Thoracic aorta (tissue), 2 donors: ENCODE data around the gene SAMD4A. TPM values are rescaled to one million over a fixed set of nuclear protein-coding genes. Genes with fewer than 3 reads are reported as not detected.

Source experiments
- ATAC-seq: fragments of 150-250 bp; one replicate; pipeline ENCODE4 v1.8.0; 2017; ENCODE audit warnings: low read depth; ENCODE audit not compliant: insufficient number of reproducible peaks, low FRiP score
- DNase-seq: peaks from one replicate; pipeline ENCODE4 v3.0.0-alpha.2; 2020; ENCODE audit warnings: low spot score
- H3K27ac ChIP-seq, 2 donors: fragments of 200-600 bp; sonication (generic); 1 replicate in 1 of 2; 2 replicates in 1 of 2; pipeline ENCODE4 v1.5.1; 2016; ENCODE audit warnings: mild to moderate bottlenecking in 2 of 2, moderate library complexity in 2 of 2
- H3K27me3 ChIP-seq: fragments of 200-600 bp; sonication (generic); replicated peaks from 2 replicates; pipeline ENCODE4 v1.6.0; 2016; ENCODE audit warnings: mild to moderate bottlenecking; ENCODE audit not compliant: insufficient read depth
- H3K36me3 ChIP-seq: fragments of 200-600 bp; sonication (generic); one replicate; pipeline ENCODE4 v1.5.1; 2016
- H3K4me1 ChIP-seq, 2 donors: fragments of 200-600 bp; sonication (generic); 1 replicate in 1 of 2; 2 replicates in 1 of 2; pipeline versions ENCODE4 v1.5.1 to v1.6.0; 2016; ENCODE audit warnings: low read depth in 2 of 2, mild to moderate bottlenecking in 1 of 2; ENCODE audit not compliant: control insufficient read depth in 1 of 2
- H3K4me3 ChIP-seq: fragments of 200-600 bp; sonication (generic); 2 replicates; pipeline ENCODE4 v1.5.1; 2016; ENCODE audit warnings: mild to moderate bottlenecking
- H3K9me3 ChIP-seq: fragments of 200-600 bp; sonication (generic); 2 replicates; pipeline ENCODE4 v1.5.1; 2016
- CTCF ChIP-seq: fragments of 200-600 bp; sonication (generic); IDR thresholded peaks from one replicate; pipeline ENCODE4 v1.5.1; 2019; ENCODE audit warnings: antibody characterized with exemption
- total RNA-seq, 2 donors: library from RNA; depleted of rRNA; stranded (reverse); fragments of >200 nt; gene quantifications; one replicate each; pipeline versions ENCODE4 v1.1.0 to v1.2.3, GENCODE V29; 2016

SAMD4A gene
- total RNA-seq, 2 donors from 2014 or later = 142 to 172 TPM

DNA sequence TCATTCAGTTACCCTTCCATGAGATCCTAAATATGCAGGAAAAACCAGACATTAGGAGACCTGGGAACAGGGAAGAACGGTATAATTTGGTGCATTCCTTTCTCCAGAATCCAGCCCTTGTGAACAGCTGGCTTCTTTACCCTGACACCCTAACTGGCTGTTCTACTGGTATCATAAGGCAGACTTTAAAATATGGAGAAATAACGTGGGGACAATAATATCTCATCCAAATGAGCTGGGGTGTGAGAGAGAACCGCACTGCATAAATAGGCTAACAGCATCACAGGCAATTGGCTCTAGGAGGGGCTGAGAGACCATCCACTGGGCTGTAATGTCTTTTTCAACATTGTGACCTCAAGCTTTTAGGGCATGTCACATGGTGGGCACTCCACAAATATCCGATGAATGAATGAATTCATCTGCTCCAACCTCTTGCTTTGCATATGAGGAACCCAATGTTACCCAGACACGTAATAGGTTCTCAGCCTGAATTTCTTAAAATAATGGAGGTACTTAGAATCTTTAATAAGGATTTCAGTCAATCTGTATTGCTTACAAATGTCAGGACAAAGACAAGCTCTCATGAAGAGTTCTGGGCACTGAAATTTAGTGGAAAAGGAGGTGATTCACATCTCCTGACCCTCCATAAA, 157.9 kb downstream of the SAMD4A start:
- H3K4me1 ChIP-seq = peaks cover 9 to 42% of the 10 kb centered on the region in 2 donors
- no peak overlapping the region for H3K4me3 ChIP-seq
- no peak overlapping the region for H3K27ac ChIP-seq
- no peaks in the 10 kb centered on the region for H3K9me3 ChIP-seq
- ATAC-seq = no peak
- no peaks in the 10 kb centered on the region for H3K36me3 ChIP-seq
- no peak for TF ChIP-seq CTCF
- H3K27me3 ChIP-seq = no peaks in the 10 kb centered on the region
- no peak for DNase-seq

GRCh38 chr14:54725998-54726397, 159.1 kb downstream of the SAMD4A start:
- ATAC-seq = no peak
- no peak overlapping the region for H3K27ac ChIP-seq
- no peak overlapping the region for H3K4me3 ChIP-seq
- no peaks in the 10 kb centered on the region for H3K36me3 ChIP-seq
- H3K9me3 ChIP-seq = no peaks in the 10 kb centered on the region
- no peak for TF ChIP-seq CTCF
- H3K27me3 ChIP-seq = no peaks in the 10 kb centered on the region
- no peak for DNase-seq
- H3K4me1 ChIP-seq = peaks cover 21 to 42% of the 10 kb centered on the region in 2 donors

GRCh38 chr14:54727929-54728328, 161.0 kb downstream of the SAMD4A start:
- no peaks in the 10 kb centered on the region for H3K27me3 ChIP-seq
- ATAC-seq = no peak

DNA sequence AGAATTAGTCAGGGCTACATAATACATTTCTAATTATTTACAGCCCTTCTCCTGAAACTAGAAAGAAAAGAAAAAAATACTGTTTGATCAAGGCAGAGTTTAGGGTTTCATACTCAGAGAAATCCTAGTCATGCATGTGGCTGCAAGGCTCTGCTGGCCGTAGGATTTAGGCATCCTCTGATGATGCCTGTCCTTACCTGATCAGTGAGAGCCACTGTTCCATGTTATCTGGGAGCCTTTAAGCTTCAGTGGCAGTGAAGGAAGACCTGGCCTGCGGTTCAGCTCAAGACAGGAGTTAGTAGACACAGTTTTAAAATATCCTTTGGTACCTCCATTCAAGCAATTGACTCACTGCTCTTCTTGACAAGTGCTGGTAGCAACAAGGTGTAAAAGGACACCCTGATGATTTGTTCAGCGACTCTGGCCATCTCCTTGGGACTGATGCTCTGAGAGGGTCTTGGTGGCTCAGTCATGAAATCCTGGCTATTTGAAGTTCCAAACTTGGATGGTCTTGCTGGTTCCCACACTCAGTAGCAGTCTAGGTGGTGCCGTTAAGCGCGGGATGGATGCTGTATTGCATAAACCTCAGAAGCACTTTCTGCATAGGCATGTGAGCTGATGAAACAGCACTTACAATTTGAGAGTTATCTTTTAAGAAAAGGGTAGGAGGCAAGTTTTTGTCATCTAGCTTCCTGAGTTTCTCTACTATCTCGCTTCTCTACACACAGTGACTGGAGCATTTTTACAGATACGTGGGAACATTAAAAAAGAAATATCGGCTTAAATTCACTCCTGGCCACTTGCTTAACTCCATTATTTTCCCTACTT, 162.0 kb downstream of the SAMD4A start:
- no peak for TF ChIP-seq CTCF
- Histone ChIP-seq H3K4me1 (peaks cover 22 to 31% of the 10 kb centered on the region in 2 donors), H3K4me3 (no peak overlapping the region), H3K9me3 (no peaks in the 10 kb centered on the region), H3K36me3 (no peaks in the 10 kb centered on the region), H3K27me3 (no peaks in the 10 kb centered on the region), H3K27ac (no peak overlapping the region)
- no peak for ATAC-seq
- DNase-seq = no peak

More at GRCh38 chr14:54727929-54728328, 161.0 kb downstream of the SAMD4A start:
- no peaks in the 10 kb centered on the region for H3K36me3 ChIP-seq
- no peak overlapping the region for H3K27ac ChIP-seq
- no peak for TF ChIP-seq CTCF
- H3K4me3 ChIP-seq = no peak overlapping the region
- DNase-seq = no peak
- peaks cover 22 to 32% of the 10 kb centered on the region in 2 donors for H3K4me1 ChIP-seq
- H3K9me3 ChIP-seq = no peaks in the 10 kb centered on the region

DNA sequence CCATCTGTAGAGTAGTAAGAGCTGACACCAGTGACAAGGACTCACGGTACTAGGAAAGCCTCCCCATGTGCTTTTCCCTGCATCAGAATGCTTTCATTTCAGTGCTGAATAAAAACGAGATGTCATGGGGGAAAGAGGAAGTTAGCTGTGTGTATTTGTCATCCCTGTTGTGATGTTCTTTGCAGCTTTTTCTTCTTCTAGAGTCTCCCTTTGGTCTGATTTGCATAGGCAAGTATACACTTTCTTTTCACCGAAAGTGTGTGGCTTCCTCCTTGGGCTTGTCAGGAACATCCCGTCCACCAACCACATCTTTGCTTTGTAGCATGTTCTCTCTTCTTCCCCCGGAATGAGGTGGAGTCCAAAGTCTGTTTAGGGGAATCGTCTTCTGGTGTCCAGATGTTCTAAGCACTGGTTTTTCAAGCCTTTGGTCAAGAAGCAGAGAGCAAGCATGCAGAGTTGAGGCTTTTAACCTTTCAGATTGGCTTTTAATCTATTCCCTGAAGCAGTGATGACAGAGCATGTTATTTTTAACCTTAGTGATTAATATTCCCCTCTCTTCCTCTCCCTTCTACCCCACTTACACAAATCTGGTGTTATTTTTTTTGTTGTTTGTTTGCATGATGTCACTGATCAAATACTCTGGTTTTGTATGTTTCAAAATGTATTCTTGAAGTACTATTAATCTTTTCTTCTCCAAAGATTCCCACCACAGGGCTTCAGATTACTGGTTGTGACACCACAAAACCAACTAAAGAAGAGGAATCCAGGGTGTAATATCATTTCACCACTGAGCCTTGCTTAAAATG, 163.4 kb downstream of the SAMD4A start:
- Histone ChIP-seq H3K4me1 (peaks cover 27 to 46% of the 10 kb centered on the region in 2 donors), H3K27me3 (no peaks in the 10 kb centered on the region), H3K27ac (peak overlapping the region; percentile 2 to 69), H3K4me3 (peak overlapping the region; percentile 34), H3K36me3 (no peaks in the 10 kb centered on the region), H3K9me3 (no peaks in the 10 kb centered on the region)
- DNase-seq (no peak), ATAC-seq (no peak)
- no peak for TF ChIP-seq CTCF
